Stimulated activated naive CD4-positive, alpha-beta T cell (primary cell): Measurements from ENCODE around the gene SDC4.

ENCODE experiments used
- DNase-seq, 6 experiments: peaks; one replicate each; lab custom pipeline; 2025; lab: John Stamatoyannopoulos, UW

SDC4 gene

DNA sequence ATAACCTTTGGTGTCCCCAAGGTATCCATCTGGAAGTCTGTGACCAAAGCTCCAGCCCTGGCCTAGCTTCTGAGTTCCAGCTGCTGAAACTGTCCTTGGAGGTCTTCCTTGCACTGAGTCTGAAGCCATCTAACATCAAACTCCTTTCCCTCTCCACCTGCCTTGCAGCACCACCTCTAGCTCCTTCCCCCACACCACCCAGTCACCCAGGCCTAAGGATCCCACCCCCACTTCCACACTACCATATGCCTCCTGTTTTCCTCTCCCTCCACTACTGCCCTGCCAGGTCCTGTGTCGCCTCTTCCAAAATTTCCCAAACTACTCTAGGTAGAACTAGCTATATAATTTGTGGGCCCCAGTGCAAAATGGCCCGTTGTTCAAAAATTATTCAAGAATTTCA is 29.3 kb downstream of the SDC4 start:
- DNase-seq: no peak

DNA sequence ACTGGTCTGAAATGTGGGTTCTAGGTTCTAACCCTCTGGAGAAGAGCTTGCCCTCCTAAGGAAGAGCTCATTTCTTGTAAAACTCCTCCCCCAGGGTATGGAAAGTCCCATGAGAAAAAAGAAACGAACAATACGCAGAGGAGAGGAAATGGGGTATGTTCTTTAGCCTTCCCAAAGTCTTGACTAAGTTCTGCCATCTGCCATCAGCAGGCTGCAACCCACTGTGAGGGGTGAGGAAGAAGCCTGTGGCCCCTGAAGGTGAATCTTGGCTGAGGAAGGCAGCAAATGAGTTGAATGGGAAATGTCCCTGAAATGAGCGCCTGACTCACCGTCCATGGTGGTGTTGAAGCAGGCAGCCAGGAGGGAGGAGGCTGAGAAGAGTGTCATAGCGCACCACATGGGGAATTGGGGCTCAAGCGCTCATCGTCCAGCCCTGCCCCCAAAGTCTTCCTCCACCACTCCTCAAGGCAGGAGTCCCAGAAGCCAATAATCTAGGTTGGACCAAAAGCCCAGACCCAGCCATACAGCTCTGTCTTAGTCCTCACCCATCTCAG is 29.8 kb downstream of the SDC4 start:
- no peak for DNase-seq

DNA sequence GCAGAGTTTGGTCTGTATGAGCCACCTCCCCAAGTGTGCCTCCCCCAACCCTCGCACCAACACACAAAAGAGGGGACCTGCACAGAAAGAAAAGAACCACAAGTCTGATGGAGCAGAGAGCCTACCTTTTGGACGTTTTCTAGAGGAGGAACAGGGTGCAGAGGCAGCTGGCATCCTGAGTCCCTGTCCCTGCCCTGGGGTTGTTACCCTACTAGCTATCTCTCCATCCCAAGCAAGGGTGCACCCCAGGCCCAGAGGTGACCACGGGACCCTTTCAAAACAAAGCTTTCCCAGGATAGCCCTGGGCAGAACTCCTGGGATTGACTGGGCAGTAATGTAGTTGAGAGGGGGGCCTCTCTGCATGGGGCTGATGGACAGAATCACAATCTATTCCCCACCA is 30.4 kb downstream of the SDC4 start:
- no peak for DNase-seq

DNA sequence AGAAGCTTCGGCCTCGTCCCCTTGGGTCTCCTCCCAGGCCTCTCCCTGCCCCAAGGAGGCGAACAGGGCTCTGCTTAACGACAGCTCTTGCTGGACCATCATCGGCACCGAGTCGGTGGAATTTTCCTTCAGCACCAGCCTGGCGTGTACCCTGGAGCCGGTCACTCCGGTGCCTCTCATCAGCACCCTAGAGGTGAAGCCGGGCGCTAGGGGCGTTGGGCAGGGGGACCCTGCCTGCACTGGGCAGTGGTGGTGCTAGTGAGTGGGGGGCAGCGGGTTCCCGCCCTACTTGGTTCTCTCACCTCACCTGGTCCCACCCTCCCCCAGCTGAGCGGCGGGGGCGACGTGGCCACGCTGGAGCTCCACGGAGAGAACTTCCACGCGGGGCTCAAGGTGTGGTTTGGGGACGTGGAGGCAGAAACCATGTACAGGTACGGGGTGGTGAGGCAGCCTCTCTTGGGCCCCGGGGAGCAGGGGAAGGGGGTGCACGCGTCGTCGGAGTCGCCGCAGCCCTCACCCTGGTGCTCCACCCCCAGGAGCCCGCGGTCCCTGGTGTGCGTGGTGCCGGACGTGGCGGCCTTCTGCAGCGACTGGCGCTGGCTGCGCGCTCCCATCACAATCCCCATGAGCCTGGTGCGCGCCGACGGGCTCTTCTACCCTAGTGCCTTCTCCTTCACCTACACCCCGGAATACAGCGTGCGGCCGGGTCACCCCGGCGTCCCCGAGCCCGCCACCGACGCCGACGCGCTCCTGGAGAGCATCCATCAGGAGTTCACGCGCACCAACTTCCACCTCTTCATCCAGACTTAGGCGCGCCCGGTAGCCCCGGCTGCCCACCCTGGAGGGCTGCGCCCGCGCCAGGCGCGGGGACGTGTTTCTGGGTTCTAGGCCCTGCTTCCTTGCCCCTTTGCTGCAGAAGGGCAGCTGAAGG is 31.8 kb downstream of the SDC4 start:
- no peak for DNase-seq

DNA sequence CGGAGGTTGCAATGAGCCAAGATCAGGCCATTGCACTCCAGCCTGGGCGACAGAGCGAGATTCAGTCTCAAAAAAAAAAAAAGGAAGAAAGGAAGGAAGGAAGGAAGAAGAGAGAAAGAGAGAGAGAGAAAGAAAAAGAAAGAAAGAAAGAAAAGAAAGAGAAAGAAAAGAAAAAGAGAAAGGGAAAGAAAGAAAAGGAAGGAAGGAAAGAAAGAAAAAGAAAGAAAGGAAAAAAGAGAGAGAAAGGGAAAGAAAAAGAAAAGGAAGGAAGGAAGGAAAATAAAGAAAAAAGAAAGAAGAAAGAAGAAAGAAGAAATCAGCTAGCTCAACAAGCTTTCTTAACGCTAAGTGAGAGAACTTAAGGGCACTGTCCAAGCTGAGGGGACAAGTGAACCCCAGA is 32.6 kb downstream of the SDC4 start:
- DNase-seq: no peak

DNA sequence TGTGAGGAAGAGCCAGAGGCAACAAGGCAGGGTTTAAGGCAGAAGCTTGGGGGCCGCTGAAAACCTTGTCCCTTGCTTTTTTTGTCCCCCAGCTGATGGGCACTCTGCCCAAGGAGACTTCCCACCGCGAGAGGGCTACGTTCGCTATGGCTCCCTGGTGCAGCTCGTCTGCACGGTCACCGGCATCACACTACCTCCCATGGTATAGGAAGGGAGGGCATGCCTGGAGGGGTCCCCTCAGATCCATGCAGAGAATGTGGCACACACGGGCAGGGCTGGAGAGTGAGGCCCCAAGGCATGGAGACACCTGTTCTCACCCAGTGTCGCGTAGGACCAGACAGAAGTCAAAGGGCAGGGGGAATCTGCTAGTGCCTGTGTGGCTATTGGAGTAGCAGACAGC is 34.3 kb downstream of the SDC4 start:
- DNase-seq: no peak

GRCh38 chr20:45313065-45313695 is 35.0 kb downstream of the SDC4 start:
- DNase-seq: no peak

GRCh38 chr20:45312241-45312640 is 36.0 kb downstream of the SDC4 start:
- DNase-seq: no peak

DNA sequence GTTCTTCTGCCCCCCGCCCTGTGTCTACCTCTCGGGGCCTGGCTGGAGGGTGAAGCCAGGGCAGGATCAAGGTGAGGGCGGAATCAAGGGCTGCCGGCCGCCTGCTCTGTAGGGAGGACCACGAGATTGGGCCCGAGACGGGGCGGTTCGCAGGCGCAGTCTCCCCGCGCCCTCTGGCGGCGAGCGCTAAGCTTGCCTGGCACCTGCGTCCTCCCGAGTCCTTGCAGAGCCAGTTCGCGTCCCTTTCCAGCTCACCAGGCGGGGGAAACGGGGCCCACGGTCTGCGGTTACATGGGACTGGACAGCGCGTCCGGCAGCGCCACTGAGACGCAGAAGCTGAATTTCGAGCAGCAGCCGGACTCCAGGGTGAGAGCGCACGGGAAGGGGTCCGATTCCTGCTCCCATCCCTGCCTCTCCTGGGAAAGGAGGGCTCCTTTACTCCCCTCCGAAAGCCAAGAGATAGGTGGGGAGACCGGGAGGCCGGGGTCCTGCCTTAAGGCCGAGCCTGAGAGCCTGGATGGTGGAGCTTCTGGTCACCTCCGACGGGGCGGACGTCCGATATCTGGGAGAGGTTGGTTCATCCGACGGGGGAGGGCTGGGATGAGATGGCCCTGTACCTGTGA is 36.5 kb downstream of the SDC4 start:
- DNase-seq: peak in 4 of 6 experiments; percentile 17 to 38 (median 18)

GRCh38 chr20:45309075-45309474 is 39.1 kb downstream of the SDC4 start:
- no peak for DNase-seq

DNA sequence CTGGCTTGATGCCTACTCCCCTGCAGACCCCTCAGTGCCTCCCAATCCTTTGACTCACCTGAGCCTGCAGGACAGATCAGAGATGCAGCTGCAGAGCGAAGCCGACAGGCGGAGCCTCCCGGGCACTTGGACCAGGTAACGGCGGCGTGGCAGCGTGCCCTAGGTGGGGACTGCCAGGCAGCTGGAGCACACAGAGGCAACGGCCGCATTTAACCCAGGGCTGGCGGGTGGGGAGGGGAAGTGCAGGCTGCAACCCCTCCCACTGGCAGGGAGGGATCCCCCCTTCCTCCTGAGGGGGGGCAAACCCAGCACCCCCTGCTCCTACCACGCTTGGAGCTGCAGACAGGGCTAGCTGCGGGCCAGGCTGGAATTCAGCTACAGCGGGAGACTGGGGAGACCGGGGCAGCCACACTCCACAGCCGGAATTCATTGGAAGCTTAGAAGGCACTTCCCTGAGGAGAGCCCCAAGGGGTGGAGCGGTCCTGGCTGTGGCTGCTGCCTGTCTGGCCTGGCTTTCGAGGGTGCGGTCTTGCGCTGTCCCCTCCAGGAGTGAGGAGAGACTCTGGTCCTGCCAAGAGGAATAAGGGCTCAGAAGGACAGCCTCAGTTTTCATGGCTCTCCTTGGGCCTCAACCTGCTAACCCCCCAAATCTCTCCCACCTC is 40.0 kb downstream of the SDC4 start, which contains the start of gene MATN4:
MATN4 (minus strand) TSS at position 183 of the 662 bp plus-strand sequence. CDS start 2,717 bp downstream, outside the sequence.
- DNase-seq: no peak

GRCh38 chr20:45307076-45307640 is 41.1 kb downstream of the SDC4 start:
- DNase-seq: no peak

- DNase-seq: peak in 5 of 6 experiments; percentile 17 to 24 (median 21)
Observed at GRCh38 chr20:45306431-45306982, 41.7 kb downstream of the SDC4 start, which contains the start of gene RBPJL. RBPJL (plus strand) TSS chr20:45306840; CDS start chr20:45306923, 83 bp downstream.

- DNase-seq: no peak
Observed at GRCh38 chr20:45305262-45305661, 43.0 kb downstream of the SDC4 start.

- no peak for DNase-seq
Observed at GRCh38 chr20:45304464-45304999, 43.7 kb downstream of the SDC4 start.

GRCh38 chr20:45303586-45304463 is 44.4 kb downstream of the SDC4 start:
- DNase-seq: no peak

DNA sequence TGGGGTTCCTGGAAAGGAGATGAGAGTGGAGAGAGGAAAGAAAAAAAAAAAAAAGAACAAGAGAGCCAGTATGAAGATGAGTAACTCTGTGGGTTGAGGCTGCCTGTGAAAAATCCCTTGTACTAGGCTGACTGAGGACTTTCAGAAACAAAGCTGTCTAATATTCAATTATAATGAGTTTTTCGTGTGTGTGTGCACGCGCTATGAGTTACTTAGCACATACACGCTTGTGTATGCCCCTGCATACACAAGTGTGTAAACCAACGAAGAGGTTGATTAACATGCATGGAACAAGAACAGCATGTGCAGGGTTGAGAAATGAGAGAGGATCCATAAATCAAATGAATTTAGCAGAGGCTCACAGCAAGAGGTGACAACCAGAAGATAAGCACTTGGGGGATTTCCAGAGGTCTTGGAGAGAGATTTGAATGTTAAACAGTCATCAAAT is 46.4 kb downstream of the SDC4 start:
- DNase-seq: no peak

DNA sequence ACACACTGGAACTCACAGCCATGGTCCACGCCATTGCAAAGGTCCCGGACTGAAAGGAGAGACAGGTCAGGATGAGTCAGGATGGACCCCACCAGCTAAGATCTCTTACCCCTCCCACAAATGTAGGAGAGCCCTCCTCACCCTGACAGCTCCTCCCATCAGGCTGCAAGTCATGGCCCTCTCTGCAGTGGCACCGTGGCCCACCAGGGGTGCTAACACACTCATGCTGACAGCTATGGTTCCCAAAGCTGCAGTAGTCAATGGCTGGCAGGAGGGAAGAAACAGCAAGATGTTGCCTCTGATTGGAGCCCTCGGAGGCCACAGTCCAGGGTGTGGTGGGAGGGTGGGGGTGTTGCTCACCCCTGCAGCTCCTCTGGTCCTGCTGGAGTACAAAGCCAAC is 47.3 kb downstream of the SDC4 start:
- DNase-seq: no peak

- no peak for DNase-seq
Observed at GRCh38 chr20:45299786-45300185, 48.4 kb downstream of the SDC4 start.
